ENCODE measurements around the gene IFNL3. TPM values are rescaled to one million over a fixed set of nuclear protein-coding genes. Genes with fewer than 3 reads are reported as not detected.

Gene IFNL3
- not detected in 2 replicates for total RNA-seq

GRCh38 chr19:39244410-39245100 lies at the start of gene IFNL3:
TSS of gene IFNL3 (minus strand) at chr19:39245006. CDS start at chr19:39244967, 39 bp downstream.

GRCh38 chr19:39268085-39268484 lies 23.3 kb upstream of the IFNL3 start, which contains the start of gene IFNL2:
TSS of gene IFNL2 (plus strand) at chr19:39268396. CDS start at chr19:39268569, 173 bp downstream.

GRCh38 chr19:39248806-39249205 lies 4.0 kb upstream of the IFNL3 start, which contains the start of gene IFNL4:
TSS of gene IFNL4 (minus strand) at chr19:39248856.

GRCh38 chr19:39203372-39204341 lies 41.1 kb downstream of the IFNL3 start, which contains the start of gene SYCN:
TSS of gene SYCN (minus strand) at chr19:39204263. CDS start at chr19:39204254, 9 bp downstream.

GRCh38 chr19:39196860-39197562 lies 47.8 kb downstream of the IFNL3 start, which contains the start of gene NCCRP1:
TSS of gene NCCRP1 (plus strand) at chr19:39196964. CDS start at chr19:39196983, 19 bp downstream.

Other genes starting within 250 kb of the IFNL3 start
- gene FBXO27, start 212.5 kb downstream of the IFNL3 start, total RNA-seq, result 1.3 and 3.4 TPM in 2 replicates
- gene ACP7, start 160.6 kb downstream of the IFNL3 start, total RNA-seq, result 0.33 and 0.87 TPM in 2 replicates
- gene PAK4, start 119.2 kb downstream of the IFNL3 start, total RNA-seq, result 11.6 and 14.0 TPM in 2 replicates
- gene NCCRP1, start 48.0 kb downstream of the IFNL3 start, total RNA-seq, result not detected in 2 replicates
- not detected in 2 replicates for gene SYCN, start 40.7 kb downstream of the IFNL3 start, total RNA-seq
- gene IFNL4, start 3.9 kb upstream of the IFNL3 start, total RNA-seq, result not detected in 2 replicates
- not detected in 2 replicates for gene IFNL2, start 23.4 kb upstream of the IFNL3 start, total RNA-seq
- not detected in 2 replicates for gene IFNL1, start 51.4 kb upstream of the IFNL3 start, total RNA-seq
- 0.25 TPM in 1 of 2 replicates, not detected in the other for gene LRFN1, start 75.9 kb upstream of the IFNL3 start, total RNA-seq
- gene GMFG, start 91.0 kb upstream of the IFNL3 start, total RNA-seq, result 0.44 and 0.50 TPM in 2 replicates
- 59.9 and 60.4 TPM in 2 replicates for gene SAMD4B, start 97.4 kb upstream of the IFNL3 start, total RNA-seq
- gene PAF1, start 146.1 kb upstream of the IFNL3 start, total RNA-seq, result 38.4 and 55.6 TPM in 2 replicates
- 15.2 and 20.6 TPM in 2 replicates for gene MED29, start 146.4 kb upstream of the IFNL3 start, total RNA-seq
- gene ZFP36, start 161.8 kb upstream of the IFNL3 start, total RNA-seq, result 1.8 and 3.0 TPM in 2 replicates
- gene PLEKHG2, start 167.7 kb upstream of the IFNL3 start, total RNA-seq, result 9.0 and 16.4 TPM in 2 replicates
- 111 and 167 TPM in 2 replicates for gene RPS16, start 190.9 kb upstream of the IFNL3 start, total RNA-seq
- gene SUPT5H, start 200.6 kb upstream of the IFNL3 start, total RNA-seq, result 63.1 and 67.6 TPM in 2 replicates
- gene TIMM50, start 235.8 kb upstream of the IFNL3 start, total RNA-seq, result 57.5 and 84.0 TPM in 2 replicates